GM23338 (cell line): ENCODE results near the gene CACNG3. TPM values are rescaled to one million over a fixed set of nuclear protein-coding genes. Genes with fewer than 3 reads are reported as not detected.

Source experiments
- ATAC-seq: fragments of 200-7000 bp; cut with Tn5 transposase; 3 replicates; pipeline ENCODE4 v1.9.1; 2020
- DNase-seq: peaks from one replicate; pipeline ENCODE4 v3.0.0-alpha.2; 2015; ENCODE audit warnings: low spot score
- H2AFZ ChIP-seq: fragments of 200-600 bp; sonication (generic); 2 replicates; pipeline ENCODE4 v1.8.0; 2016; ENCODE audit warnings: antibody characterized with exemption, mild to moderate bottlenecking, moderate library complexity
- H3F3A ChIP-seq: fragments of 200-600 bp; sonication (generic); replicated peaks from 2 replicates; pipeline ENCODE4 v1.8.0; 2017; ENCODE audit warnings: antibody characterized with exemption, mixed run types, low read depth
- H3K27ac ChIP-seq: fragments of 200-600 bp; sonication (generic); 2 replicates; pipeline ENCODE4 v1.6.1; 2016; ENCODE audit warnings: low read depth
- H3K27me3 ChIP-seq: fragments of 200-600 bp; sonication (generic); 2 replicates; pipeline ENCODE4 v1.8.0; 2016; ENCODE audit warnings: mild to moderate bottlenecking, mixed run types, moderate library complexity; ENCODE audit not compliant: insufficient read depth
- H3K36me3 ChIP-seq: fragments of 200-600 bp; sonication (generic); 2 replicates; pipeline ENCODE4 v1.8.0; 2016; ENCODE audit warnings: mild to moderate bottlenecking; ENCODE audit not compliant: insufficient read depth
- H3K4me1 ChIP-seq: fragments of 200-600 bp; sonication (generic); 2 replicates; pipeline ENCODE4 v1.8.0; 2016; ENCODE audit warnings: mild to moderate bottlenecking, moderate library complexity; ENCODE audit not compliant: insufficient read depth
- H3K4me2 ChIP-seq: fragments of 200-600 bp; sonication (generic); 2 replicates; pipeline ENCODE4 v1.7.1; 2017; ENCODE audit warnings: mixed run types
- H3K4me3 ChIP-seq: fragments of 200-600 bp; sonication (generic); 2 replicates; pipeline ENCODE4 v1.6.1; 2016; ENCODE audit warnings: mixed run types
- H3K79me2 ChIP-seq: fragments of 200-600 bp; sonication (generic); replicated peaks from 2 replicates; pipeline ENCODE4 v1.8.0; 2017; ENCODE audit warnings: mild to moderate bottlenecking; ENCODE audit not compliant: insufficient read depth
- H3K9me2 ChIP-seq: fragments of 200-600 bp; sonication (generic); 2 replicates; pipeline ENCODE4 v1.8.0; 2017; ENCODE audit not compliant: insufficient read depth
- H4K20me1 ChIP-seq: fragments of 200-600 bp; sonication (generic); replicated peaks from 2 replicates; pipeline ENCODE4 v1.8.0; 2017; ENCODE audit warnings: mild to moderate bottlenecking; ENCODE audit not compliant: insufficient read depth
- H3K27ac Mint-ChIP-seq: 2 replicates; pipeline ENCODE4 v1.8.0; 2020; ENCODE audit warnings: inconsistent platforms, mild to moderate bottlenecking, moderate library complexity, mixed read lengths
- H3K27me3 Mint-ChIP-seq: 3 replicates; pipeline ENCODE4 v1.8.0; 2022; ENCODE audit warnings: low read depth, mild to moderate bottlenecking, moderate library complexity, mixed read lengths, inconsistent platforms; ENCODE audit not compliant: insufficient read depth, poor library complexity
- H3K36me3 Mint-ChIP-seq: 3 replicates; pipeline ENCODE4 v1.8.0; 2021; ENCODE audit warnings: low read depth, mild to moderate bottlenecking, inconsistent platforms, moderate library complexity, mixed read lengths
- H3K4me1 Mint-ChIP-seq: 3 replicates; pipeline ENCODE4 v1.8.0; 2020; ENCODE audit warnings: mild to moderate bottlenecking, inconsistent platforms, mixed read lengths
- H3K4me3 Mint-ChIP-seq: 3 replicates; pipeline ENCODE4 v1.8.0; 2021; ENCODE audit warnings: moderate library complexity, mild to moderate bottlenecking, inconsistent platforms, mixed read lengths
- H3K9me3 Mint-ChIP-seq: 3 replicates; pipeline ENCODE4 v1.8.0; 2020; ENCODE audit warnings: moderate library complexity, mild to moderate bottlenecking, inconsistent platforms, mixed read lengths
- CREB1 ChIP-seq: fragments of 250-450 bp; sonication (Bioruptor Pico); IDR thresholded peaks from 2 replicates; pipeline ENCODE4 v1.5.0; 2020; ENCODE audit warnings: low read depth, mild to moderate bottlenecking, moderate library complexity
- EZH2 ChIP-seq: fragments of 200-600 bp; sonication (generic); IDR thresholded peaks from one replicate; pipeline ENCODE4 v1.8.0; 2017; ENCODE audit warnings: antibody characterized with exemption, mild to moderate bottlenecking, low read depth; ENCODE audit not compliant: unreplicated experiment
- EZH2phosphoT487 ChIP-seq: fragments of 200-600 bp; sonication (generic); IDR thresholded peaks from one replicate; pipeline ENCODE4 v1.8.1; 2018; ENCODE audit warnings: antibody characterized with exemption; ENCODE audit not compliant: unreplicated experiment
- JUNB ChIP-seq: IDR thresholded peaks from one replicate; pipeline ENCODE4 v1.6.1; 2016; ENCODE audit warnings: antibody characterized with exemption; ENCODE audit not compliant: unreplicated experiment
- NANOG ChIP-seq: IDR thresholded peaks from 2 replicates; pipeline ENCODE4 v1.6.1; 2016; ENCODE audit warnings: antibody characterized with exemption, borderline replicate concordance
- POLR2AphosphoS5 ChIP-seq: IDR thresholded peaks from 2 replicates; pipeline ENCODE4 v1.6.1; 2016; ENCODE audit warnings: antibody characterized with exemption, low read depth
- STAT1 ChIP-seq: IDR thresholded peaks from one replicate; pipeline ENCODE4 v1.6.1; 2016; ENCODE audit warnings: antibody characterized with exemption; ENCODE audit not compliant: unreplicated experiment
- ZNF114 ChIP-seq: fragments of 250-450 bp; sonication (Bioruptor Pico); IDR thresholded peaks from 2 replicates; pipeline ENCODE4 v1.5.0; 2020; ENCODE audit warnings: mild to moderate bottlenecking, moderate library complexity
- ZNF331 ChIP-seq: fragments of 250-450 bp; sonication (Bioruptor Pico); IDR thresholded peaks from 2 replicates; pipeline ENCODE4 v1.5.0; 2020; ENCODE audit warnings: low read depth, mild to moderate bottlenecking, moderate library complexity
- polyA plus RNA-seq: library from polyadenylated mRNA; unstranded; fragments of >200 nt; fragmentation: Nextera tagmentation; extraction: Ambion mirVana; gene quantifications from 2 replicates; pipeline ENCODE4 v1.2.1, GENCODE V29; 2016
- total RNA-seq: library from RNA; depleted of rRNA; stranded (reverse); fragments of >200 nt; shearing (Covaris generic); gene quantifications from 2 replicates; pipeline ENCODE4 v1.2.3, GENCODE V29; 2014
- TF ChIP-seq, protein P1 (sequence below), 2 experiments: fragments of 200-600 bp in 1 of 2; sonication (generic) in 1 of 2; conservative IDR thresholded peaks; 2 replicates each; pipeline versions ENCODE4 v1.5.1 to v1.6.1; 2016 to 2017; ENCODE audit warnings: antibody characterized with exemption in 2 of 2, low read depth in 2 of 2, mild to moderate bottlenecking in 2 of 2, moderate library complexity in 1 of 2
- TF ChIP-seq, protein P2 (sequence below): fragments of 250-450 bp; sonication (Bioruptor Pico); IDR thresholded peaks from 2 replicates; pipeline ENCODE4 v1.5.0; 2020; ENCODE audit warnings: mild to moderate bottlenecking, moderate library complexity
- TF ChIP-seq, protein P3 (sequence below): IDR thresholded peaks from one replicate; pipeline ENCODE4 v1.6.1; 2018; ENCODE audit warnings: antibody characterized with exemption; ENCODE audit not compliant: unreplicated experiment
- TF ChIP-seq, protein P4 (sequence below): IDR thresholded peaks from 2 replicates; pipeline ENCODE4 v1.6.1; 2016; ENCODE audit warnings: antibody characterized with exemption

The CACNG3 gene
- total and polyA plus RNA-seq, 2 experiments from 2014 or later: not detected

DNA sequence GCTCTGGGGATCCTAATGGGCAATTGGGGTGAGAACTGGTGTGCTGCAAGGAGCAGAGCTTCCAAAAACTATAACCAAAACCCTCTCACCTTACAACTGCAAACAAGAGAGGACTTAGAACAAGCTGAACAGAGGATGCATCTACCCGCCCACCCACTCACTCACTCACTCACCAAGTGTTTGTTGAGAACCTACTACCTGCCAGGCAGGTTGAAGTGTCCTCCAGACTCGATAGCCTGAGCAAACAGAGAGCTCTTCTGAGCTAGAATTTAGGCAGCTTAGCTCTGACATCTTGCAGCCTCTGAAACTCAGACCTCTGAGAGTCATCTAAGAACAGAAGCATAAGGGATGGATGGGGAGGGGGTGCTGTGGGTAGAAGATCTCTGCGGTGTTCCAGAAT, 41.2 kb downstream of the CACNG3 start (continued):
- TF ChIP-seq EZH2: no peak

DNA sequence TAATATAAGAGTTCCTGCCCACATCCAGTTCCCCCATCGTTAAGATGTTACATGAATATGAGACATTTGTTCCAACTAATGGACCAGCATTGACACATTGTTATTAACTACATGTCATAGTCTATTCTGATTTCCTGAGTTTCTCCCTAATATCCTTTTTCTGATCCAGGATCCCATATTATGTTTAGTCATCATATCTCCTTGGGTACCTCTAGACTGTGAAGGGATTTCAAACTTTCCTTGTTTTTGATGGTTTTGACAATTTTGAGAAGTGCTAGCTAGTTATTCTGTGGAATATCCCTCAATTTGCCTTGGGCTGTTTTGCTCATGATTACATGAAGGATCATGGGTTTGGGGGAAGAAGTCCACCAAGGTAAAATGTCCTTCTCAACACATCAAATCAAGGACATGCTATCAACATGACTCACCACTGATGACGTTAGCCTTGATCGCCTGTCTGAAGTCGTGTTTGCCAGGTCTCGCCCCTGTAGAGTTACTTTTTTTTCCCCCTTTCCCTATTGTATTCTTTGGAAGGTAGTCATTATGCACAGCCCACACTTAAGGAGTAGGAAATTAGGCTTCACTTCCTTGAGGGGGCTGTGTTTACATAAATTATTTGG, 42.5 kb downstream of the CACNG3 start:
- no peaks in the 10 kb centered on the region for H3K4me1 Mint-ChIP-seq

More for the DNA sequence above, 42.5 kb downstream of the CACNG3 start:
- no peak overlapping the region for H2AFZ ChIP-seq
- TF ChIP-seq STAT1: no peak
- TF ChIP-seq ZNF331 (CRISPR knock-in tag): no peak
- TF ChIP-seq CREB1 (CRISPR knock-in tag): no peak
- TF ChIP-seq NANOG: no peak
- TF ChIP-seq, protein P1, sequence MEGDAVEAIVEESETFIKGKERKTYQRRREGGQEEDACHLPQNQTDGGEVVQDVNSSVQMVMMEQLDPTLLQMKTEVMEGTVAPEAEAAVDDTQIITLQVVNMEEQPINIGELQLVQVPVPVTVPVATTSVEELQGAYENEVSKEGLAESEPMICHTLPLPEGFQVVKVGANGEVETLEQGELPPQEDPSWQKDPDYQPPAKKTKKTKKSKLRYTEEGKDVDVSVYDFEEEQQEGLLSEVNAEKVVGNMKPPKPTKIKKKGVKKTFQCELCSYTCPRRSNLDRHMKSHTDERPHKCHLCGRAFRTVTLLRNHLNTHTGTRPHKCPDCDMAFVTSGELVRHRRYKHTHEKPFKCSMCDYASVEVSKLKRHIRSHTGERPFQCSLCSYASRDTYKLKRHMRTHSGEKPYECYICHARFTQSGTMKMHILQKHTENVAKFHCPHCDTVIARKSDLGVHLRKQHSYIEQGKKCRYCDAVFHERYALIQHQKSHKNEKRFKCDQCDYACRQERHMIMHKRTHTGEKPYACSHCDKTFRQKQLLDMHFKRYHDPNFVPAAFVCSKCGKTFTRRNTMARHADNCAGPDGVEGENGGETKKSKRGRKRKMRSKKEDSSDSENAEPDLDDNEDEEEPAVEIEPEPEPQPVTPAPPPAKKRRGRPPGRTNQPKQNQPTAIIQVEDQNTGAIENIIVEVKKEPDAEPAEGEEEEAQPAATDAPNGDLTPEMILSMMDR (conservative IDR thresholded peaks at IDR 0.05; ENCODE audit: low read depth in 2 of 2): no peak
- TF ChIP-seq, protein P2, sequence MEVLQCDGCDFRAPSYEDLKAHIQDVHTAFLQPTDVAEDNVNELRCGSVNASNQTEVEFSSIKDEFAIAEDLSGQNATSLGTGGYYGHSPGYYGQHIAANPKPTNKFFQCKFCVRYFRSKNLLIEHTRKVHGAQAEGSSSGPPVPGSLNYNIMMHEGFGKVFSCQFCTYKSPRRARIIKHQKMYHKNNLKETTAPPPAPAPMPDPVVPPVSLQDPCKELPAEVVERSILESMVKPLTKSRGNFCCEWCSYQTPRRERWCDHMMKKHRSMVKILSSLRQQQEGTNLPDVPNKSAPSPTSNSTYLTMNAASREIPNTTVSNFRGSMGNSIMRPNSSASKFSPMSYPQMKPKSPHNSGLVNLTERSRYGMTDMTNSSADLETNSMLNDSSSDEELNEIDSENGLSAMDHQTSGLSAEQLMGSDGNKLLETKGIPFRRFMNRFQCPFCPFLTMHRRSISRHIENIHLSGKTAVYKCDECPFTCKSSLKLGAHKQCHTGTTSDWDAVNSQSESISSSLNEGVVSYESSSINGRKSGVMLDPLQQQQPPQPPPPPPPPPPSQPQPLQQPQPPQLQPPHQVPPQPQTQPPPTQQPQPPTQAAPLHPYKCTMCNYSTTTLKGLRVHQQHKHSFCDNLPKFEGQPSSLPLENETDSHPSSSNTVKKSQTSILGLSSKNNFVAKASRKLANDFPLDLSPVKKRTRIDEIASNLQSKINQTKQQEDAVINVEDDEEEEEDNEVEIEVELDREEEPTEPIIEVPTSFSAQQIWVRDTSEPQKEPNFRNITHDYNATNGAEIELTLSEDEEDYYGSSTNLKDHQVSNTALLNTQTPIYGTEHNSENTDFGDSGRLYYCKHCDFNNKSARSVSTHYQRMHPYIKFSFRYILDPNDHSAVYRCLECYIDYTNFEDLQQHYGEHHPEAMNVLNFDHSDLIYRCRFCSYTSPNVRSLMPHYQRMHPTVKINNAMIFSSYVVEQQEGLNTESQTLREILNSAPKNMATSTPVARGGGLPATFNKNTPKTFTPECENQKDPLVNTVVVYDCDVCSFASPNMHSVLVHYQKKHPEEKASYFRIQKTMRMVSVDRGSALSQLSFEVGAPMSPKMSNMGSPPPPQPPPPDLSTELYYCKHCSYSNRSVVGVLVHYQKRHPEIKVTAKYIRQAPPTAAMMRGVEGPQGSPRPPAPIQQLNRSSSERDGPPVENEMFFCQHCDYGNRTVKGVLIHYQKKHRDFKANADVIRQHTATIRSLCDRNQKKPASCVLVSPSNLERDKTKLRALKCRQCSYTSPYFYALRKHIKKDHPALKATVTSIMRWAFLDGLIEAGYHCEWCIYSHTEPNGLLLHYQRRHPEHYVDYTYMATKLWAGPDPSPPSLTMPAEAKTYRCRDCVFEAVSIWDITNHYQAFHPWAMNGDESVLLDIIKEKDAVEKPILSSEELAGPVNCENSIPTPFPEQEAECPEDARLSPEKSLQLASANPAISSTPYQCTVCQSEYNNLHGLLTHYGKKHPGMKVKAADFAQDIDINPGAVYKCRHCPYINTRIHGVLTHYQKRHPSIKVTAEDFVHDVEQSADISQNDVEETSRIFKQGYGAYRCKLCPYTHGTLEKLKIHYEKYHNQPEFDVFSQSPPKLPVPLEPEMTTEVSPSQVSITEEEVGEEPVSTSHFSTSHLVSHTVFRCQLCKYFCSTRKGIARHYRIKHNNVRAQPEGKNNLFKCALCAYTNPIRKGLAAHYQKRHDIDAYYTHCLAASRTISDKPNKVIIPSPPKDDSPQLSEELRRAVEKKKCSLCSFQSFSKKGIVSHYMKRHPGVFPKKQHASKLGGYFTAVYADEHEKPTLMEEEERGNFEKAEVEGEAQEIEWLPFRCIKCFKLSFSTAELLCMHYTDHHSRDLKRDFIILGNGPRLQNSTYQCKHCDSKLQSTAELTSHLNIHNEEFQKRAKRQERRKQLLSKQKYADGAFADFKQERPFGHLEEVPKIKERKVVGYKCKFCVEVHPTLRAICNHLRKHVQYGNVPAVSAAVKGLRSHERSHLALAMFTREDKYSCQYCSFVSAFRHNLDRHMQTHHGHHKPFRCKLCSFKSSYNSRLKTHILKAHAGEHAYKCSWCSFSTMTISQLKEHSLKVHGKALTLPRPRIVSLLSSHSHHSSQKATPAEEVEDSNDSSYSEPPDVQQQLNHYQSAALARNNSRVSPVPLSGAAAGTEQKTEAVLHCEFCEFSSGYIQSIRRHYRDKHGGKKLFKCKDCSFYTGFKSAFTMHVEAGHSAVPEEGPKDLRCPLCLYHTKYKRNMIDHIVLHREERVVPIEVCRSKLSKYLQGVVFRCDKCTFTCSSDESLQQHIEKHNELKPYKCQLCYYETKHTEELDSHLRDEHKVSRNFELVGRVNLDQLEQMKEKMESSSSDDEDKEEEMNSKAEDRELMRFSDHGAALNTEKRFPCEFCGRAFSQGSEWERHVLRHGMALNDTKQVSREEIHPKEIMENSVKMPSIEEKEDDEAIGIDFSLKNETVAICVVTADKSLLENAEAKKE (CRISPR knock-in tag): no peak
- no peak for TF ChIP-seq EZH2phosphoT487
- TF ChIP-seq ZNF114 (CRISPR knock-in tag): no peak
- no peak for TF ChIP-seq JUNB
- no peak for TF ChIP-seq EZH2
- TF ChIP-seq, protein P3, sequence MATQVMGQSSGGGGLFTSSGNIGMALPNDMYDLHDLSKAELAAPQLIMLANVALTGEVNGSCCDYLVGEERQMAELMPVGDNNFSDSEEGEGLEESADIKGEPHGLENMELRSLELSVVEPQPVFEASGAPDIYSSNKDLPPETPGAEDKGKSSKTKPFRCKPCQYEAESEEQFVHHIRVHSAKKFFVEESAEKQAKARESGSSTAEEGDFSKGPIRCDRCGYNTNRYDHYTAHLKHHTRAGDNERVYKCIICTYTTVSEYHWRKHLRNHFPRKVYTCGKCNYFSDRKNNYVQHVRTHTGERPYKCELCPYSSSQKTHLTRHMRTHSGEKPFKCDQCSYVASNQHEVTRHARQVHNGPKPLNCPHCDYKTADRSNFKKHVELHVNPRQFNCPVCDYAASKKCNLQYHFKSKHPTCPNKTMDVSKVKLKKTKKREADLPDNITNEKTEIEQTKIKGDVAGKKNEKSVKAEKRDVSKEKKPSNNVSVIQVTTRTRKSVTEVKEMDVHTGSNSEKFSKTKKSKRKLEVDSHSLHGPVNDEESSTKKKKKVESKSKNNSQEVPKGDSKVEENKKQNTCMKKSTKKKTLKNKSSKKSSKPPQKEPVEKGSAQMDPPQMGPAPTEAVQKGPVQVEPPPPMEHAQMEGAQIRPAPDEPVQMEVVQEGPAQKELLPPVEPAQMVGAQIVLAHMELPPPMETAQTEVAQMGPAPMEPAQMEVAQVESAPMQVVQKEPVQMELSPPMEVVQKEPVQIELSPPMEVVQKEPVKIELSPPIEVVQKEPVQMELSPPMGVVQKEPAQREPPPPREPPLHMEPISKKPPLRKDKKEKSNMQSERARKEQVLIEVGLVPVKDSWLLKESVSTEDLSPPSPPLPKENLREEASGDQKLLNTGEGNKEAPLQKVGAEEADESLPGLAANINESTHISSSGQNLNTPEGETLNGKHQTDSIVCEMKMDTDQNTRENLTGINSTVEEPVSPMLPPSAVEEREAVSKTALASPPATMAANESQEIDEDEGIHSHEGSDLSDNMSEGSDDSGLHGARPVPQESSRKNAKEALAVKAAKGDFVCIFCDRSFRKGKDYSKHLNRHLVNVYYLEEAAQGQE: no peak
- TF ChIP-seq, protein P4, sequence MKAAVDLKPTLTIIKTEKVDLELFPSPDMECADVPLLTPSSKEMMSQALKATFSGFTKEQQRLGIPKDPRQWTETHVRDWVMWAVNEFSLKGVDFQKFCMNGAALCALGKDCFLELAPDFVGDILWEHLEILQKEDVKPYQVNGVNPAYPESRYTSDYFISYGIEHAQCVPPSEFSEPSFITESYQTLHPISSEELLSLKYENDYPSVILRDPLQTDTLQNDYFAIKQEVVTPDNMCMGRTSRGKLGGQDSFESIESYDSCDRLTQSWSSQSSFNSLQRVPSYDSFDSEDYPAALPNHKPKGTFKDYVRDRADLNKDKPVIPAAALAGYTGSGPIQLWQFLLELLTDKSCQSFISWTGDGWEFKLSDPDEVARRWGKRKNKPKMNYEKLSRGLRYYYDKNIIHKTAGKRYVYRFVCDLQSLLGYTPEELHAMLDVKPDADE: no peak
- TF ChIP-seq POLR2AphosphoS5: no peak
- H3K4me3 ChIP-seq: no peak overlapping the region
- H3K36me3 Mint-ChIP-seq: no peaks in the 10 kb centered on the region; the same call in 2 of the 3 replicates
- no peaks in the 10 kb centered on the region for H3K36me3 ChIP-seq
- H3K27me3 ChIP-seq: no peaks in the 10 kb centered on the region
- H3K27ac Mint-ChIP-seq: no peak overlapping the region
- DNase-seq (no peak), ATAC-seq (no peak)
- no peaks in the 10 kb centered on the region for H3K79me2 ChIP-seq
- H3F3A ChIP-seq: no peaks in the 10 kb centered on the region
- H3K27ac ChIP-seq: no peak overlapping the region
- H3K4me2 ChIP-seq: no peak overlapping the region
- no peak overlapping the region for H3K4me3 Mint-ChIP-seq
- H3K9me3 Mint-ChIP-seq: 0 out of 3 replicates have a peak, but pooled peaks cover 2% of the 10 kb centered on the region
- H3K27me3 Mint-ChIP-seq: no peaks in the 10 kb centered on the region
- H3K4me1 ChIP-seq: no peaks in the 10 kb centered on the region
- H4K20me1 ChIP-seq: no peaks in the 10 kb centered on the region
- H3K9me2 ChIP-seq: no peaks in the 10 kb centered on the region; the same call in 1 of the 2 replicates
